GM12872 (cell line): ENCODE measurements around the gene DFFB.

Experiments used
- CTCF ChIP-seq: IDR thresholded peaks from 3 replicates; pipeline ENCODE4 v1.5.1; 2011; ENCODE audit warnings: low read depth, mild to moderate bottlenecking, low read length, moderate library complexity; ENCODE audit not compliant: insufficient read depth

Gene DFFB

DNA sequence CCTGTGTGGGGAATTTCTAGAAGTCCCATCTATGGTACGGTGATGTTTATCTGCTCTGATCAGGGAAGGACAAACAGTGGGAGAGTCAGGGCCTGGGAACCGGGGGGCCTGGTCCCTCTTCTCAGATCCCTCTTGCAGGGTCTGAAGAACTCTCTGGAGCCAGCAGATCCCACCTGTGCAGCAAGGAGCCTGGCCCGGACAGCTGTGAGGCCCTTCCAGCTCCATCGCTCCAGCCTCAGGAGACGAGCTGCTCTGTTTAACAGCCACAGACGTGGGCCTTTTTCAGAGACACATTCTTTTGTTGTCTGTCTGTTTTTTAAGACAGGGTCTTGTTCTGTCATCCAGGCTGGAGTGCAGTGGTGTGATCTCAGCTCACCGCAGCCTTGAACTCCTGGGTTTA lies 28.3 kb downstream of the DFFB start:
- TF ChIP-seq CTCF: no peak

- no peak for TF ChIP-seq CTCF
These were observed 28.9 kb downstream of the DFFB start for GRCh38 chr1:3886106-3886670.

DNA sequence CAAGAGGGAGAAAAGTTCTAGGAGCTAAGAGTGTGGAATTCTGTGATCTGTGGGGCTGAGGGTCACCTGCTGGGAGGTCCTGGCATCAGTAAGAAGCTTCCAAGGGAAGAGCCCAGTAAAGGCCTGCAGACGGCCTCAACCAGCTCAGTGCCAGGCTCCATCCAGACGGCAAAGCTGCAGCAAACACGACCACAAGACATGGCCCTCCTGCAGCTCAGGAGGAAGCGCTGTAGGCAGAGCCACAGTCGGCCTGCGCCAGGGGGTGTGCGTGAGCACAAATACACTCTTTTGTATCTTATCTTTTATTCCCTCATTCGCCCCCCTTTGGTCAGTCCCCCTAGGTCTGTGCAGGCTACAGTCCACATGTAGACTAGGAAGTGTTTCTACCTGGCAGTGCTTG lies 29.4 kb downstream of the DFFB start:
- TF ChIP-seq CTCF: no peak

- TF ChIP-seq CTCF: no peak
These were observed 31.0 kb downstream of the DFFB start for GRCh38 chr1:3888301-3888700.

- TF ChIP-seq CTCF: no peak
These were observed 32.7 kb downstream of the DFFB start for GRCh38 chr1:3889936-3890335.

GRCh38 chr1:3890389-3891328 lies 33.4 kb downstream of the DFFB start:
- TF ChIP-seq CTCF: no peak

DNA sequence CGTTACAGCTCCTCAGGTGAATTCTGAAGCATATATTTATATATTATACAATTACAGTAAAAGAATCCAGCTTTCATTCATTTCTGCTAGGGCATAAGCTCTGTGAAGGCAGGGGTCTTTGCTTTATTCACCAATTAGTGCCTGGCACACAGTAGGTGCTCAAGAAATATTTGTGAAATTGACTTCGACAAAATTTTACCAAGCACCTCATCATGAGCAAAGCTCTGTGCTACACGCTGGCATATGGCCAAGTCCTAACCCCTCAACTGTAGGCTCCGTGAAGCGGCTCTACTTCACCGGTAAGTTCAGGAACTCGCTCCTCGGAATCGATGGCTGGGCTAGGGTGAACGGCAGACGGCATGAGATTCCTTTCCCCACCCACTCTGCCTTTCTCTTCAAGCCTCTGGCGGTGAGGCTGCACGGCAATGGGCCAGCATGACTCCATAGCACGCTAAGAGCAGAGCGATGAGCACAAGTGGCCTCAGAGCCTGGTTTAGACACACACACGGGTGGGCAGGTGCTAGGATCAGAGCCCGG lies 34.1 kb downstream of the DFFB start:
- TF ChIP-seq CTCF: no peak
